Measurements from ENCODE around the gene RRAGD. TPM values are rescaled to one million over a fixed set of nuclear protein-coding genes. Genes with fewer than 3 reads are reported as not detected.

Gene RRAGD
- polyA plus RNA-seq, 1 donor, result 34.7 TPM

GRCh38 chr6:89378628-89379027 is 33.4 kb downstream of the RRAGD start:
- no peak for DNase-seq

- DNase-seq, result peak; percentile 71
Observed at GRCh38 chr6:89375427-89376267, 36.4 kb downstream of the RRAGD start.

DNA sequence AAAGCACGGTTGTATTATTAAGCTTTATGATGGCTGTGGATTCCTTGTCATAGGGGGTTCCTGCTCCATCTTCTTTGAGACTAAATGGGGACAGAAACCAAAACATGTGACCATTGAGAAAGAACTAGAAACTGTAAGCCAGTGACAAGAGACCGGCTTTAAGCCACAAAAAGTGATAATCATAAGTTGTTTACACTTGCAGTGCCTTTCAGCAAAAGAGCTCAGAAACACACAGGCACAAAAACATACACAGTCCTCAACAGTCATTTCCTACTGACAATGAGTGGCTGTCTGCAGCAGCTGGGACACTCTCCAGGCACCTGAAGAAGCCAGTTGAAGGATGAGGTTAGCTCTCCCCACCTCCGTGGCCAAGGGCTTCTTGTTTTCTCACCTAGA is 39.6 kb downstream of the RRAGD start:
- no peak for DNase-seq

DNA sequence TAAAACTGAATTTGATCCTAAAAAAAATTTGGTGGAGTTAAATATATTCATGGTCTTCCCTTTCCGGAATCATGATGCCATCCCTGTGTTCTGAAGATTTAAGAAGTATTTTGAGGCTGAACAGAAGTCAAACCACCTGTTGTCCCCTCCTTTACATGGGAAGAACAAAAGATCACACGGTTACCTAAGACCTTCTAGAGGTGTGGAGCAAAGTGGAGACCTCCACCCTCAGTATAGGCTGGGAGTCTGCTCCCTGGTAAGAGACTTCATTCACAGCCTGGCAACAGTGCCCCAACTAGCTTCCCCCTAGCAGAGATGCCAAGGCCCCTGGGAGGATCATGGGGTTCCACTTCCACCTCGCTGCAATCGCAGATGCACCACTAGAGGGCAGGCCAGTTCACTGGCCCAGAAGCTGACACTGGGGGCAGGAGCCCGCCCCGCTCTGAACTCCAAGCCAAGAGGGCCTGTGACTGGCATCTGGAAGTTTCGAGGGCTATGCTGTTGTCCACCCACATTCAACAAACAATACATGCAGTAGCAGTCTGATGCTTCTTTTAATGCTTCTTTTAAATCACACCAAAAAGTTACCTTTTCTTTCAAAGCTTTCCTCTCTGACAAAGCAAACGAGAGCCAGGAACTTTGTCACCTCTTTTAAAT is 40.1 kb downstream of the RRAGD start:
- DNase-seq, result peak; percentile 44

- DNase-seq, result no peak
Observed at GRCh38 chr6:89368999-89369398, 43.1 kb downstream of the RRAGD start.

DNA sequence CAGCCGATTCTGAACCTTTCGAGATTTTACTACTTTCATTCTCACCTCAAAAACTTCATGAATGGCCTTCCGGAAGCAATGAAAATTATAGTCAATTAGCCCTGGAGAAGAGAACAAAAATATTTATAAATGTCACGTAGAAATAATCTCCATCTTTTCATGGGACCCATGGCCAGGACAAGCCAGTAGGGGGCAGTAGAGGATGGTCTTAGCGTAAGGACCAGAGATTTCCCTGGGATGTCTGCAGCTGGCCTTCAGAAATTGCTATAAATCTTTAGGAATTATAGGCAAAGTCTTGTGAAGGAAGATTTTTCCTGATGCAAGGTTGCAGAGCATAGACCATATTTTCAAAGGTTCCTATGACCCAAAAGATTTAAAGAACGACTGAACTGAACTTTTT is 44.0 kb downstream of the RRAGD start:
- DNase-seq, result peak; percentile 57

DNA sequence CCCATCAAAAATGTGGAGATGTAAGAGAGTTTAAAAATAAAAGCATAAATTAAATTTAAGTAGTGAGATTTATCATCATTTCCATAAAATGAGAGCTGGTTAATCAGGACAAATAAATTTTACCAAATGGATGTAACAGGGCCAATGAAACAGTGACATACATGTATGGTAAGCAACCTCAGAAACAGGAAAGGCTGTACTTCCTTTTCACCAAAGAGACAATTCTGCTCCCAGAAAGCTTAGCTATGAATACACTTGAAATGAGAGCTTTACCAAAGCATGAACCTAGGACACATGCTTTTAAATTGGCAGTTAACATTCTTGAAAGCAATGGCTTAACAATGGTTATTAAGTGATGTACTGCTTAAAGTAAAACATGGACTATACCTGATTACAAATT is 47.5 kb downstream of the RRAGD start:
- no peak for DNase-seq

- DNase-seq, result no peak
Observed at GRCh38 chr6:89361171-89361570, 50.9 kb downstream of the RRAGD start.

DNA sequence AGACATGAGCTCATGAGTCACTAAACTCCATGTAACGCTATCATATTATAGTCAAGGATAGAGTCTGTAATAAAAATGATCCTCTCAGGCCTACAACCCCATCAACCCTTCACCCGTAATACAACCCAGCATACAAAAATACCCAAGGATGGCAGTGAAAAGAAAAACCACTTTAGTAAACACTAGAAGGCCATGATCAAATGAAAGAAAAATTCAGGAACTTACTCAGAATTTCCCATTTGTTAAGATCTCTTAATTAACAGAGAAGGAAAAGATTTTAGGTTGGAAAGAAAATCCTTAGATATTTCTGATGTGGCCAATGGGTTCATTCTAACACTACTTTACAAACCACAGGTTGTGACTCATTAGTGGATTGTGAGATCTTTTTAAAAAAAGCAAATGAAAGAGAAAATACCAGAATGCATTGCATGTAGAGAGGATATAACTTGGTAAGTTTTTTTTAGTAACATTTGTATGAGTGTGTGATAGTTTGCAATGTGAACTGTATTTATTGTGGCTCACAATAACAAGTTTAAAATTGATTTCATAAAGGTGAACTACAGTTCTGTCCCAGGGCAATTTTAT is 51.6 kb downstream of the RRAGD start:
- no peak for DNase-seq

DNA sequence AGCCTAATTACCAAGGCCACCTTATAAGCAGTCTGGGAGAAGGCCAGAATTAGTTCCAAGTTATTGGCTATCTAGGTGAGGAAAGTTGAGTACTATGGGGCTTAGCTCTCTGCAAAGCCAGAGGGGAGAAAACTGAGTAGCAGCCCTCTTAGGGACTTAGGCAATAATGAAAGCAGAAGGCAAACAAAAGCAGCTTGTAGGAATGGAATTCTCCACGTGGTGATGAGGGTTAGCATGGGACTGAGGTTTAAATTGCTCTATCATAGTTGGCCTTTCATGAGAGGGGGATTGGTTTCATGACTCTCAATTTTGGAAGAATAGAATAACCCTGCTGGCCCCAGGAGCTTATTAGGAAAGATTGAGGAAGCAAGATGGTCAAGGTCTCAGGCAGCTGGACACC is 52.5 kb downstream of the RRAGD start:
- DNase-seq, result no peak

DNA sequence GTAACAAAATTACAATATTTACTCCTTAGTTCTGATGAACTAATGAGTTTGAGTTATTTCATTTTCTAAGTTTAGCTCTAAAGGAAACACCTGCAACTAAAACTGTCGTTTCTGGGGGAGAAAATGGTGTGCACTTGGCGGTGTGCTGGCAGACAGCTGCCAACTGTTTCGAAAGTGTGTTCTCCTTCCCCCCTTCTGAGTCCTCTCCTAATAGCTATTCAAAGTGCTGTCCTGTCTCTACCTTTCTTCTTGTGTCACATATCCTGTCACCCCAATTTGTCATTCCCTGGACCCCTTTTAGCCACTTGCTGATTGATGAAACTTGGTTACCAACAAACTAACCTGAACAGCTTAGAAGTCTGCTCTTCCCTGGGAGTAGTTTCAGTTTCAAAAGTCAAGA is 54.7 kb downstream of the RRAGD start:
- DNase-seq, result no peak

DNA sequence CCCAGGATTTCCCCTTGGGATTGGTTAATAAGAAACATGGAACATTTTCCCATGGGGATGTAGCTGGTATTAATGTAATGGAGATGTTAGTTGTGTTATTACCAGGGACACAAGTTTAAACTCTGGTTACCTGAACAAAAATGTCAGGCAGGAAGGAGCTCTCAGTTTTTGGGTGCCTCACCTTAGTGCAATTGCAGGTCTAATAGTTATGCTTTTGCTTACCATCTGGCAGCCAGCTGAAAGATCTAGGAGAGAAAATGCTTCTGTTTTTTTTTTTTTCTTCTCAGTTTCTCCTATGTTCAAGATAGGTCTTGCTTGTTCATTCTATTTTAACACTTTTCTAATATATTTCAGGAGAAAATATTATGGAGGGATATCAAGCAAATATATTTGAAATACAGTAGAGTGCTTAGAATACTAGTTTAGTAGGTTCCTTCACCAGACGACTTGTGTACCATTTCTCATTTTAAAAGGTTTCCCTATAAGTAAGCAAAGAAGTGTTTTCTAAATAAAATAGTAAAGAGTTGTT is 55.4 kb downstream of the RRAGD start:
- DNase-seq, result no peak

DNA sequence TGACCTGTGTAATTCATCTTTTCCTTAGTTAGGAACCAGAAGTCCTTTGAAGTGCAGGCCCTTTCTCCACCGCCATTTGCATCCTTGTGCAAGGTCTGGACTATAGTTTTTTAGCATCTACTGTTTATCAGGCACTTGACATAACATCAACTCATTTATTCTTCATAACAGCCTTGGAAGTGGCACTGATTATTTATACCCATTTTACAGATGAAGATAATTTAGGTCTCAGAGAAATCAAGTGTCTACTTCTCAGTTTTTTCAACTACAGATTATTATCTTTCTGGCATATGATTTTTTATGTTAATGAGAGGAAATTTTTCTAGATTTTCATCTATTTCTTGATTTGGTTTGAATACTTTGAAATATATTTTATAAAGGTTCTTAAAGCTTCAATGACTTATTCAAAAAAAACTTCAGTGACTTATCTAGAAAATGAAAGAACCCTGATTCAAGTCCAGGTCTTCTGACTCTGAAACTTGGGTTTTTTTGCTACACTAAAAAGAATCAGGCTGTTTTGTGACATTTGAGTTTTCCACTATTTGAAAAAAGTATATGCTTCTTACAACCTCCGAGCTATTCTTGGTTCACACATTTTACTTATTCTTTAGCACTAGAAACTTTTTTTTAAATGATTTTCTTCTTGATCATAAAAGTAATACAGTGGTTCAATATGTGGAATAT is 56.4 kb downstream of the RRAGD start:
- DNase-seq, result no peak

DNA sequence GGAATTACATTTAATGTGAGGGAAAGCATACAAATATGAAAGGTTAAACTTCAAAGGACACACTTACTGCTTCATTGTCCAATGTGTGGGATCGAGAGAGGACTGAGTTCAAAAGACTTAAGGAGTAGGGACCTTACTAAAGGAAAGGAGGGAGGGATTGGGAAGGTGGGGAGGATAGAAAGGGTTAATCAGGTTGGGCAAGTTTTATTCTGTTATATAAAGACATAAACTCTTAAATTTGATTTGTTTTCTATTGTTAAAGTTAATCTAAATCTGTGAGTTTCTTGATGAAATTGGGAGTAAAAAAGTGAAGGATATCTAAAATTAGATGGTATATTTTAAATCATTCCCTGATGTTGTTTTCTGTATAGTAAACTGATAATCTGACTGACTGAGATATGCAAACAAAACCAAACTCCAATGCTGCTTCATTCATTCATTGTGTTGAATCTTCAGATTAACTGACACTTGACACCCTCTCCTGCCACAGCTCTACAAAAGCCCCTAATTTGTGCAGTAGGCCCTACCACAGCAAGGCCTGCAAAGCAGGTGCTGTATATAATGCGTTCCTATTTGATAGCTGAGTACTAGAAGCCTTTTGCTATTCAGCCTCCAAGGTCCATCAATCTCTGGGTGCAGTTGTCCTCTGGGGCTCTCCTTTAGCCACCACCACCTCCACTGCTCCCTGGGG is 58.2 kb downstream of the RRAGD start:
- no peak for DNase-seq

DNA sequence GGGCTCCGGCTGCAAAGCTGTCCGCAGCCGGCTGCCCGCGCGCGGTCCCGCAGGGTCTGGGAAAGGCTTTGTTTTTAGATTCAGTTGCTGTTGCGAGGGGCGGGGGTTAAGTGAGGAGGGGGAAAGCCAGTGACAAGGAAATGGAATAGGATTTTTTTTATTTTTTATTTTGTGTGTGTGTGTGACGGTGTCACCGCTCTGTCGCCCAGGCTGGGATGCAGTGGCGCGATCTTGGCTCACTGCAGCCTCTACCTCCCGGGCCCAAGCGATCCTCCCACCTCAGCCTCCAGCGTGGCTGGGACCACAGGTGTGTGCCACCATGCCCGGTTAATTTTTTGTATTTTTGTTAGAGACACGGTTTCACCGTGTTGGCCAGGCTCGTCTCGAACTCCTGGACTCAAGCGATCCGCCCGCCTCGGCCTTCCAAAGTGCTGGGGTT is 58.9 kb downstream of the RRAGD start:
- DNase-seq, result no peak

DNA sequence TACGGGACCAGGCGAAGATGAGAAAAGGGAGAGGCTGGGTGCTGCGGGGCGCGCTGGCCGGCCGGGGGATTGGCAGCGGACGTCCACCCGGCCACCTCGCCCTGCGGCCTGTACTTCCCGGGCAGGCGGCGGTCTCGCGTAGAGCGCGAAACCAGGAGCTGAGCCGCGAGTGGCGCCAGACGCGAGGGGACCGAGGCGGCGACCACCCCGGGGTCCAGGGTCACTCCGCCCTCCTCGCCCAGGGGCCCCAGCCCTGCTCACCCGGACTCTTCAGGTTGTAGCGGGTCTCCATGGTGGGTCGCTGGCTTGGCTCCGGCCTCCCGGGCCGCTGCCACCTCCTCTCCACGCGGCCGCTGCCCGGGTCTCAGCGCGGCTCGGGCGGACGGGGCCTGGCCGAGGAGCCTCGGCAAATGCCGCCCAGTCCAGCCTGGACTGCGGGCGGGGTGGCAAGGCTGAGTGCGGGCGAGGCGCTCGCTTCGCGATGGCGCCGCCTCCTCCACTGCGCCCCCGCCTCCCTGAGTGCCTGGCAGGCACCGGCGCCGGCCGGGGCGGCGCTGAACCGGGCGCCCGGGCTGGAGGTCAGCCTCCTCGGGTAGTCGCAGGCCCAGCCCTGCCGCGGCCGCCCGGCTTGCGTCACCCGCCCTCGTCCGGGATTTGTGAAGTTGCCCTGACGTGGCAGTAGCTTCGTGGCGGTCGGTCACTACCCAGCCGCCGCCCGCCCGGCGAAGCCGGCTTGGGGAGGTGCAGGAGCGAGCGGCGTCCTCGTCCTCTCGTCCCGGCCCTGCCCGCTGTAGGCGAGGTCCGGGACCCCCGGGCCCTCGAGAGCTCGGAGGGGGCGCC is 59.6 kb downstream of the RRAGD start, which contains the start of gene UBE2J1:
UBE2J1 (minus strand) TSS at position 445 of the 840 bp plus-strand sequence; CDS start at position 292, 153 bp downstream.
- peak; percentile 82 for DNase-seq

DNA sequence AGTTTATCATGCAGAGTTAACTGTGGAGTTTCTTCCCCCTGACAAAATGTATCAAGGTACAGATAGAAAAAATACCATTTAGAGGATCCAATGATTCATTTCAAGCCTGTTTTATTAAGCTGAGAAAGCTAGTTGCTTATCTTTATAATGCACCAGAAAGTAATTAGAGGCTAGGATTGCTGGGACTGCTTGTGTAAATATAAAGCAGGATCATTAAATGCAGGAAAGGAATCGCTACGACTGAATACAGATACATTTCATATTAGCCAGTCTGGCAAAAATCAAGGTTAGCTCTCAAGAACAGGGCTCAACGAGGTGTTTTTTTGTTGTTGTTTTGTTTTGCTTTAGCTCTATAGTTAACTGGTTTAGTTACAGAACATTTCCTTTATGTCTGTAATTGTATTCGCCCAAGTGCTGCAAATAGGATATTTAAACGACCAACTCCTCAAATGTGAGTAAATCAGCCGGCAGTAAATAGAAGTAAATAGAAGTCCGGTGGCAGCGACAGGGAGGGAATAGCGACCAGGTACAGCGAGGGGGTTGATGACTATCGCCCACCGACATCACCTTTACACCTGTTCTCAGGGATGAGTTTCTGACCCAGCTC is 60.3 kb downstream of the RRAGD start:
- peak; percentile 43 for DNase-seq

DNA sequence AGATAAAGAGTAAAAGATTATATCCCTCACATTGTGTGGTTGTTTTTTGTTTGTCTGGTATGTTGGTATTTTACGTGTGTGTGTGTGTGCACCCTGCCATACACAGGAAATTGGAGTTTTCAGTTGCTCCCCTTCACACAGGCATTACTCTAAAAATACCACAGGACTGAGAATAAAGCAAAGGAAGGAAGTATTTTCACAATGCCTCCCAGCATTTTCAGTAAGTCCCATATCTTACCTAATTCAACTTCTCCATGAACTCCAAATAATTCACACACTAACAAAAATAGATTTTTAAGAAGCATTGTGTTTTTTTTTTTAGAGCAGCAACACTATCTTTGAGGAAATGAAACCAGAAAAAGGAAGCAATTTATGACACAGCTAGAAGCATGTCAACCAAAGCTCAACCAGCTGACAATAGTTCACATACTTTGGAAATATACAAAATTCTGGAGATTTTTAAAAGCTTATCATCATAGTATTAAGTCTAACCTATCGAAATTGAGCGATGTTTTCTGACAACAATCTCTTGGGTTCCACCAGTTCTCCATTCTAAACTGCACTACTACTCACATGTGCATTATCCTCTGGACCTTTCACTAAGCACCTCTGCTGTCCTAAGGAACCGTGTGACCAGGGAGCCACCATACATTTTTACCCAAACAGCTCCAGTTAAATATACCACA is 61.6 kb downstream of the RRAGD start:
- DNase-seq, result no peak

- DNase-seq, result no peak
Observed at GRCh38 chr6:89348372-89348771, 63.7 kb downstream of the RRAGD start.

GRCh38 chr6:89347825-89348224 is 64.2 kb downstream of the RRAGD start:
- DNase-seq, result peak; percentile 22
